Neutrophil (primary cell): ENCODE data around the gene NPTN.

Source experiments
- H3K27ac ChIP-seq: fragments of 200-600 bp; sonication (generic); 2 replicates; pipeline ENCODE4 v1.5.1; 2016; ENCODE audit warnings: mild to moderate bottlenecking, moderate library complexity
- H3K27me3 ChIP-seq: fragments of 200-600 bp; sonication (generic); 2 replicates; pipeline ENCODE4 v1.6.0; 2016; ENCODE audit warnings: mild to moderate bottlenecking
- H3K36me3 ChIP-seq: fragments of 200-600 bp; sonication (generic); 2 replicates; pipeline ENCODE4 v1.5.1; 2017
- H3K4me1 ChIP-seq, 2 experiments: fragments of 200-600 bp in 1 of 2; sonication (generic) in 1 of 2; 1 replicate in 1 of 2; 2 replicates in 1 of 2; pipeline versions ENCODE4 v1.5.1 to v1.6.1; 2013 to 2016; ENCODE audit warnings: low read depth in 1 of 2, low read length in 1 of 2, mild to moderate bottlenecking in 1 of 2, moderate library complexity in 1 of 2; ENCODE audit not compliant: control insufficient read depth in 1 of 2, insufficient read depth in 1 of 2
- H3K4me3 ChIP-seq, 2 experiments: fragments of 200-600 bp in 1 of 2; sonication (generic) in 1 of 2; 1 replicate in 1 of 2; 2 replicates in 1 of 2; pipeline ENCODE4 v1.5.1; 2013 to 2016; ENCODE audit warnings: low read depth in 1 of 2, low read length in 1 of 2, mild to moderate bottlenecking in 1 of 2, moderate library complexity in 1 of 2
- H3K9me3 ChIP-seq: fragments of 200-600 bp; sonication (generic); 2 replicates; pipeline ENCODE4 v1.5.1; 2016
- CTCF ChIP-seq: fragments of 200-600 bp; sonication (generic); IDR thresholded peaks from 2 replicates; pipeline ENCODE4 v1.5.1; 2016; ENCODE audit warnings: antibody characterized with exemption

NPTN gene

DNA sequence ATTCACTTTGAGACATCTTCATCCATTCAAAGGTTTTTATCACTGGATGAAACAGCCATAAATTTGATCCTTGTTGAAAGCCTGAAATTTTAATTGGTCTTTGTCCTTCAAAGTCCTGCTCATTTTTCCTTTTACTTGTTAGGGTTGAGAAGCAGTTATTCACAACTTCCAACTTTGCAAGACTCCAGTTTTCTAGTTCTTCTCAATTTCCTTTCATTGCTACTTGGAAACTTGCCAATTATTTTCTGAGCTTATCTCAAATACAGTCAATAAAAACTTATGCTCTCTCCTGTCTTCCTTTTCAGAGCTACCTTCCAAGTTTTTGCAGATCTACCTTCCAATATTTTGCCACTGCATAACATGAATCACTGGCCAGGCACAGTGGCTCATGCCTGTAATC, 27.3 kb upstream of the NPTN start:
- Histone ChIP-seq H3K9me3 (no peaks in the 10 kb centered on the region), H3K27me3 (no peaks in the 10 kb centered on the region), H3K4me3 (no peak overlapping the region), H3K4me1 (no peaks in the 10 kb centered on the region), H3K27ac (no peak overlapping the region), H3K36me3 (no peaks in the 10 kb centered on the region)
- no peak for TF ChIP-seq CTCF

DNA sequence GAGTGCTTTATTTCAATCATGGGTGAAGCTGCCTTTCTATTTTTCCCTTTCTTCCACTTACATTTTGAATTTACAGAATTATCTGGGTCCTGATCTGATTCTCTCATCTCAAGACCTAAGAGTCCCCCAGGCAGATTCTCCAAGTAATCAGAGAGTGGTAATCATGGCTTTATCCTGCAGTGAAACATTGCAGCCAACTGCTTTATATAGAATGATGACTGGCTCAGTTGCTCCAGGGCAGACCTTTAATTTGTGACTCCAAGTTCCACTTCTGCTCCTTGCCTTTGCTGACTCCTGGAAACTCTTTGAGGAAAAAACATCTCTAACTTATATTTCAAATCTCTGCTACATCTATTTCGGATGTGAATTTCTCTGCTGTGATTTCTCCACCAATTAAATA, 25.5 kb upstream of the NPTN start:
- Histone ChIP-seq H3K27ac (no peak overlapping the region), H3K4me1 (no peaks in the 10 kb centered on the region), H3K9me3 (no peaks in the 10 kb centered on the region), H3K27me3 (no peaks in the 10 kb centered on the region), H3K4me3 (no peak overlapping the region), H3K36me3 (no peaks in the 10 kb centered on the region)
- no peak for TF ChIP-seq CTCF

DNA sequence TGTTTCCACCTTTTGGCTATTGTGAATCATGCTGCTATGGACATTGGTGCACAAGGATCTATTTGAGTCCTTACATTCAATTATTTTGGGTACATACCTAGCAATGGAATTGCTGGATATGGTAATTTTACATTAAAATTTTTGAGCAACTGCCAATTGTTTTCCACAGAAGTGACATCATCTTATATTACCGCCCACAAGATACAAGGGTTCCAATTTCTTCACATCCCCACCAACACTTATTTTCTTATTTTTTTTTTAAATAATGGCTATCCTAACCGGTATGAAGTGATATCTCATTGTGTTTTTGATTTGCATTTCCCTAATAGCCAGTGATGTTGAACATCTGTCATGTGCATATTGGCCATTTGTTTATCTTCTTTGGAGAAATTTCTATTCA, 22.5 kb upstream of the NPTN start:
- Histone ChIP-seq H3K27ac (no peak overlapping the region), H3K4me3 (no peak overlapping the region)
- TF ChIP-seq CTCF, result no peak

GRCh38 chr15:73654659-73655058, 21.5 kb upstream of the NPTN start:
- Histone ChIP-seq H3K9me3 (no peaks in the 10 kb centered on the region), H3K36me3 (no peaks in the 10 kb centered on the region), H3K4me3 (no peak overlapping the region), H3K27ac (no peak overlapping the region), H3K4me1 (peaks cover 5 to 6% of the 10 kb centered on the region in 2 experiments), H3K27me3 (no peaks in the 10 kb centered on the region)
- TF ChIP-seq CTCF, result no peak

More for the DNA sequence above, 22.5 kb upstream of the NPTN start:
- no peaks in the 10 kb centered on the region for H3K27me3 ChIP-seq
- peaks cover under 1 to 2% of the 10 kb centered on the region in 2 experiments for H3K4me1 ChIP-seq
- H3K9me3 ChIP-seq, result no peaks in the 10 kb centered on the region
- no peaks in the 10 kb centered on the region for H3K36me3 ChIP-seq

GRCh38 chr15:73650416-73651126, 17.4 kb upstream of the NPTN start:
- H3K27ac ChIP-seq, result no peak overlapping the region
- TF ChIP-seq CTCF, result no peak
- no peaks in the 10 kb centered on the region for H3K36me3 ChIP-seq
- H3K4me3 ChIP-seq, result no peak overlapping the region
- H3K9me3 ChIP-seq, result no peaks in the 10 kb centered on the region
- H3K27me3 ChIP-seq, result no peaks in the 10 kb centered on the region
- peaks cover 5 to 6% of the 10 kb centered on the region in 2 experiments for H3K4me1 ChIP-seq

- Histone ChIP-seq H3K27ac (no peak overlapping the region), H3K36me3 (no peaks in the 10 kb centered on the region), H3K27me3 (no peaks in the 10 kb centered on the region), H3K4me1 (peaks cover 5 to 6% of the 10 kb centered on the region in 2 experiments), H3K9me3 (no peaks in the 10 kb centered on the region), H3K4me3 (no peak overlapping the region)
- TF ChIP-seq CTCF, result no peak
Measured at GRCh38 chr15:73648014-73648295, 14.8 kb upstream of the NPTN start.
